Endodermal cell (in vitro differentiated cells): ENCODE results near the gene MEGF11. TPM values are rescaled to one million over a fixed set of nuclear protein-coding genes. Genes with fewer than 3 reads are reported as not detected.

ENCODE experiments used
- DNase-seq: peaks from one replicate; pipeline ENCODE4 v3.0.0-alpha.2; 2017
- H3K27ac ChIP-seq: 2 replicates; pipeline ENCODE4 v1.5.1; 2013; ENCODE audit warnings: mild to moderate bottlenecking, low read depth, low read length, moderate library complexity
- H3K27me3 ChIP-seq: 2 replicates; pipeline ENCODE4 v1.6.1; 2013; ENCODE audit warnings: mild to moderate bottlenecking, low read length, moderate library complexity; ENCODE audit not compliant: insufficient read depth, control insufficient read depth, poor library complexity, severe bottlenecking
- H3K36me3 ChIP-seq: 2 replicates; pipeline ENCODE4 v1.7.0; 2013; ENCODE audit warnings: mild to moderate bottlenecking, low read length, moderate library complexity; ENCODE audit not compliant: control insufficient read depth, insufficient read depth
- H3K4me1 ChIP-seq: one replicate; pipeline ENCODE4 v1.7.0; 2013; ENCODE audit warnings: low read length; ENCODE audit not compliant: control insufficient read depth, insufficient read depth
- H3K4me3 ChIP-seq: 2 replicates; pipeline ENCODE4 v1.5.1; 2013; ENCODE audit warnings: mild to moderate bottlenecking, low read length, moderate library complexity
- H3K9ac ChIP-seq: 2 replicates; pipeline ENCODE4 v1.6.1; 2013; ENCODE audit warnings: mild to moderate bottlenecking, low read length, moderate library complexity; ENCODE audit not compliant: poor library complexity, severe bottlenecking; ENCODE audit errors: extremely low read depth
- H3K9me3 ChIP-seq: 2 replicates; pipeline ENCODE4 v1.6.1; 2013; ENCODE audit warnings: mild to moderate bottlenecking, low read length, moderate library complexity; ENCODE audit not compliant: control insufficient read depth
- H3K27ac Mint-ChIP-seq: 2 replicates; pipeline ENCODE4 v1.8.0; 2020; ENCODE audit warnings: mixed read lengths
- H3K27me3 Mint-ChIP-seq: 2 replicates; pipeline ENCODE4 v1.8.0; 2021; ENCODE audit warnings: mild to moderate bottlenecking, mixed read lengths; ENCODE audit not compliant: insufficient read depth
- H3K36me3 Mint-ChIP-seq: 2 replicates; pipeline ENCODE4 v1.8.0; 2020; ENCODE audit warnings: low read depth, mixed read lengths
- H3K4me1 Mint-ChIP-seq: 2 replicates; pipeline ENCODE4 v1.8.0; 2020; ENCODE audit warnings: mixed read lengths
- H3K4me3 Mint-ChIP-seq: 2 replicates; pipeline ENCODE4 v1.8.0; 2020; ENCODE audit warnings: mild to moderate bottlenecking, moderate library complexity, mixed read lengths
- H3K9me3 Mint-ChIP-seq: 2 replicates; pipeline ENCODE4 v1.8.0; 2020; ENCODE audit warnings: mild to moderate bottlenecking, mixed read lengths
- WGBS, 2 experiments: methylation state at CpG; one replicate each; pipeline versions ENCODE4 v1.1.5 to v1.1.7; 2013; ENCODE audit warnings: missing lambda C conversion rate in 2 of 2, mixed read lengths in 1 of 2; ENCODE audit not compliant: insufficient coverage in 1 of 2, insufficient read length in 1 of 2; 5-methylcytosine and 5-hydroxymethylcytosine counted together
- total RNA-seq, 2 donors: library from RNA; stranded (reverse); fragmentation: NEBNext Ultra II Directional in 1 of 2; extraction: Animal tissue kit (Norgen Biotek cat#: 25700) in 1 of 2; gene quantifications; 2 replicates in 1 of 2; 3 replicates in 1 of 2; pipeline ENCODE4 v1.2.1, GENCODE V29; 2021
- TF ChIP-seq, protein P1 (sequence below): fragments of 200-600 bp; sonication (generic); conservative IDR thresholded peaks from 2 replicates; pipeline ENCODE4 v1.5.0; 2021; ENCODE audit warnings: antibody characterized with exemption, mild to moderate bottlenecking

The MEGF11 gene
- total RNA-seq, 2 donors from 2014 or later: 0.73 to 1.2 TPM

DNA sequence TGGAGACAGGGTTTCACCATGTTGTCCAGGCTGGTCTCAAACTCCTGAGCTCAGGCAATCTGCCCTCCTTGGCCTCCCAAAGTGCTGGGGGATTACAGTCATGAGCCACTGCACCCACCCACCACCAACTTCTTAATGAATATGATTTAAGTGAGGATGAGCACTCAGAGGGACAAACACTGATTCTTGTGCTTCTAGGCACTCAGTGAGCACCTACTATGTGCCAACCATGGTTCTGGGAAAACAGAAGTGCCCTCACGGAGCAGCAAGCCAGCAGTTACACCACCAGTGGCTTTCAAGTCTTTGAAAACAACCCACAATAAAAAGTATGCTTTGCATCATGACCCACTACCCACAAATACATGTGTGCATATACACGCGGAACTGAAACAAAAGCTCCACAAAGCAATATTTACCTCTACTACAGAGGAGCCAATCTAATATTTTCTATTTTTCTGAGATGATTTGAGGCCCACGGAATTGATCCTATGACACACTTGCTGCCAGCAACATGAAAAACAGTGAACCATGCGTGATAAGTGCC is 91.9 kb downstream of the MEGF11 start:
- Mint-ChIP-seq H3K36me3 (no peaks in the 10 kb centered on the region), H3K27me3 (peaks cover 1% of the 10 kb centered on the region)

DNA sequence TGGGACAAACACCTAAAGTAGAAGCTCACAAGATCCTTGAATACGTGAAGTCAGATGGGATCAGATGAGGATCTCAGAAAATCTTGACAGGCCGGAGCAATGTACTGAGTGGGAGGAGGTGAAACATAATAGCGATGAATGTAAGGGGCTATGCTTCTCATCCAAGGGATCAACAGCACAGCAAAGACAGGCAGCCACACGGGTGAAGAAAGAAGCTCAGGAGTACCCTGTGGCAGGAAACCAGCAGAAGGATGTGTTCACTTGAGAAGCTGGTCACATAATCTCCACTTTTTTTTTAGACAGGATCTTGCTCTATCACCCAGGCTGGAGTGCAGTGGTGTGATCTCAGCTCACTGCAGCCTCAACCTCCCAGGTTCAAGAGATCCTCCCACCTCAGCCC is 92.4 kb downstream of the MEGF11 start:
- DNase-seq: no peak
- Mint-ChIP-seq H3K4me1 (peaks cover 10% of the 10 kb centered on the region), H3K27me3 (peaks cover 6% of the 10 kb centered on the region), H3K4me3 (no peak overlapping the region), H3K27ac (no peak overlapping the region), H3K9me3 (no peaks in the 10 kb centered on the region), H3K36me3 (no peaks in the 10 kb centered on the region)
- H3K9me3 ChIP-seq: no peaks in the 10 kb centered on the region
- peaks cover 5% of the 10 kb centered on the region for H3K4me1 ChIP-seq
- no peaks in the 10 kb centered on the region for H3K27me3 ChIP-seq
- H3K27ac ChIP-seq: no peak overlapping the region
- H3K9ac ChIP-seq: no peak overlapping the region
- 91% methylated on average over 4 of the region's 4 CpGs for WGBS, 2 experiments
- no peak overlapping the region for H3K4me3 ChIP-seq
- H3K36me3 ChIP-seq: no peaks in the 10 kb centered on the region
- TF ChIP-seq, protein P1, sequence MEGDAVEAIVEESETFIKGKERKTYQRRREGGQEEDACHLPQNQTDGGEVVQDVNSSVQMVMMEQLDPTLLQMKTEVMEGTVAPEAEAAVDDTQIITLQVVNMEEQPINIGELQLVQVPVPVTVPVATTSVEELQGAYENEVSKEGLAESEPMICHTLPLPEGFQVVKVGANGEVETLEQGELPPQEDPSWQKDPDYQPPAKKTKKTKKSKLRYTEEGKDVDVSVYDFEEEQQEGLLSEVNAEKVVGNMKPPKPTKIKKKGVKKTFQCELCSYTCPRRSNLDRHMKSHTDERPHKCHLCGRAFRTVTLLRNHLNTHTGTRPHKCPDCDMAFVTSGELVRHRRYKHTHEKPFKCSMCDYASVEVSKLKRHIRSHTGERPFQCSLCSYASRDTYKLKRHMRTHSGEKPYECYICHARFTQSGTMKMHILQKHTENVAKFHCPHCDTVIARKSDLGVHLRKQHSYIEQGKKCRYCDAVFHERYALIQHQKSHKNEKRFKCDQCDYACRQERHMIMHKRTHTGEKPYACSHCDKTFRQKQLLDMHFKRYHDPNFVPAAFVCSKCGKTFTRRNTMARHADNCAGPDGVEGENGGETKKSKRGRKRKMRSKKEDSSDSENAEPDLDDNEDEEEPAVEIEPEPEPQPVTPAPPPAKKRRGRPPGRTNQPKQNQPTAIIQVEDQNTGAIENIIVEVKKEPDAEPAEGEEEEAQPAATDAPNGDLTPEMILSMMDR: no peak

More for the DNA sequence above, 91.9 kb downstream of the MEGF11 start:
- Histone ChIP-seq H3K27me3 (no peaks in the 10 kb centered on the region), H3K9me3 (no peaks in the 10 kb centered on the region), H3K4me1 (peaks cover 5% of the 10 kb centered on the region), H3K27ac (no peak overlapping the region), H3K36me3 (no peaks in the 10 kb centered on the region), H3K9ac (no peak overlapping the region), H3K4me3 (no peak overlapping the region)
- WGBS, 2 experiments: 96 to 100% methylated on average over 5 of the region's 5 CpGs
- no peaks in the 10 kb centered on the region for H3K9me3 Mint-ChIP-seq
- TF ChIP-seq, protein P1: no peak
- no peak overlapping the region for H3K27ac Mint-ChIP-seq
- no peak overlapping the region for H3K4me3 Mint-ChIP-seq
- DNase-seq: no peak
- peaks cover 10% of the 10 kb centered on the region for H3K4me1 Mint-ChIP-seq

DNA sequence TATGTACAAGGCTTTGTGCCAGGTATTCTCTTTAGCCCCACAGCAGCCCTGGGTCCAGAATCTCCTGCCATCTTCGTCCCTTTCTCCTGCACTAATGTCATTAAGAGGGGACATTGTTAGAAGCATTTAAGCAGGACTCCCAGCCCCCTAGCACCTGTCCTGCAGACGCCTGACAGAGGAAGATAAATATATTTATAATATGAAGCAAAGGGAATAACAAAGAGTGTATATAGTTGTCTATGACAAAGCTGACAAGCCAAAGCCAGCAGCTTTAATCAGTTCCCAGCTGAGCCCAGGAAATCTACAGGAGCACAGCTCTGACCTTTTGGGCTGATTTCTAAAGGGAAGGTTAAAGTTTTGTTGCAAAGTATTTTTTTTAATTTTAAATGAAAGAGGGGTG is 96.0 kb downstream of the MEGF11 start:
- Mint-ChIP-seq H3K4me1 (peaks cover 15% of the 10 kb centered on the region), H3K4me3 (no peak overlapping the region), H3K27ac (no peak overlapping the region), H3K9me3 (no peaks in the 10 kb centered on the region), H3K27me3 (peaks cover 5% of the 10 kb centered on the region), H3K36me3 (no peaks in the 10 kb centered on the region)
- TF ChIP-seq, protein P1: no peak
- 88% methylated on average over 2 of the region's 2 CpGs; no CpG with 5 or more reads in 1 of the 2 experiments for WGBS, 2 experiments
- DNase-seq: no peak
- Histone ChIP-seq H3K4me3 (no peak overlapping the region), H3K36me3 (no peaks in the 10 kb centered on the region), H3K27me3 (no peaks in the 10 kb centered on the region), H3K4me1 (peaks cover 5% of the 10 kb centered on the region), H3K9me3 (no peaks in the 10 kb centered on the region), H3K27ac (no peak overlapping the region), H3K9ac (no peak overlapping the region)
